ENCODE data around the gene SPIB.

DNA sequence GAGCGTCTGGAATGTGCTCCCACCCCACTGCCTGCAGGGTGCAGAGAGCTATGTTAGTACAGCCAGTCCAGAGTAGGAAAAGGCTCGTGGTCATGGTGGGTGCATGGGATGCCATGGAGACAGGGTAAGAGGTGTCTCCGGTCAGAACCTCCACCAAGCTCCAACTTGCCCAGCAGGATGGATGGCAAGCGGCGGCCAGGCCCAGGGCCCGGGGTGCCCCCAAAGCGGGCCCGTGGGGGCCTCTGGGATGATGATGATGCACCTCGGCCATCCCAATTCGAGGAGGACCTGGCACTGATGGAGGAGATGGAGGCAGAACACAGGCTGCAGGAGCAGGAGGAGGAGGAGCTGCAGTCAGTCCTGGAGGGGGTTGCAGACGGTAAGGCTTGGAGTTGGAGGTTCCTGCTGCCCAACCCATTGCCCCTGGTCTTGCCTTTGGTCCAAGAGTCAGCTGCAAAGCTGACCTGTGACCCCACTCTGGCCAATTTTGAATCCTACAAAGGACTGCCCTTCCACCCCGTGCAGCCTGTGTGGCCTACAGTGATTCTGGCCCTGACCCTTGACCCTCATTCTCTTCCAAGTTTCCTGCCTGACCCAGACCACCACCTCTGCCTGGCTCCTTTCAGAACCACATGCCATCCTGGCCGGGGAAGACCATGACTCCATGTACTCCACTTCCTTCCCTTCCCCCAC, 19.9 kb upstream of the SPIB start:
- TF ChIP-seq, protein P1, sequence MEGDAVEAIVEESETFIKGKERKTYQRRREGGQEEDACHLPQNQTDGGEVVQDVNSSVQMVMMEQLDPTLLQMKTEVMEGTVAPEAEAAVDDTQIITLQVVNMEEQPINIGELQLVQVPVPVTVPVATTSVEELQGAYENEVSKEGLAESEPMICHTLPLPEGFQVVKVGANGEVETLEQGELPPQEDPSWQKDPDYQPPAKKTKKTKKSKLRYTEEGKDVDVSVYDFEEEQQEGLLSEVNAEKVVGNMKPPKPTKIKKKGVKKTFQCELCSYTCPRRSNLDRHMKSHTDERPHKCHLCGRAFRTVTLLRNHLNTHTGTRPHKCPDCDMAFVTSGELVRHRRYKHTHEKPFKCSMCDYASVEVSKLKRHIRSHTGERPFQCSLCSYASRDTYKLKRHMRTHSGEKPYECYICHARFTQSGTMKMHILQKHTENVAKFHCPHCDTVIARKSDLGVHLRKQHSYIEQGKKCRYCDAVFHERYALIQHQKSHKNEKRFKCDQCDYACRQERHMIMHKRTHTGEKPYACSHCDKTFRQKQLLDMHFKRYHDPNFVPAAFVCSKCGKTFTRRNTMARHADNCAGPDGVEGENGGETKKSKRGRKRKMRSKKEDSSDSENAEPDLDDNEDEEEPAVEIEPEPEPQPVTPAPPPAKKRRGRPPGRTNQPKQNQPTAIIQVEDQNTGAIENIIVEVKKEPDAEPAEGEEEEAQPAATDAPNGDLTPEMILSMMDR (IDR thresholded peaks at IDR 0.05), result no peak
- TF ChIP-seq POLR2AphosphoS5 (IDR thresholded peaks at IDR 0.05), result no peak
